GM19351 (cell line): ENCODE results near the gene GP1BA.

ENCODE experiments used
- ATAC-seq: cut with Tn5 transposase; IDR thresholded peaks from one replicate; pipeline ENCODE4 v1.9.1; 2021; ENCODE audit warnings: mild to moderate bottlenecking, moderate library complexity; ENCODE audit not compliant: unreplicated experiment

Gene GP1BA

GRCh38 chr17:4937553-4937952 is 5.5 kb downstream of the GP1BA start:
- ATAC-seq: no peak

DNA sequence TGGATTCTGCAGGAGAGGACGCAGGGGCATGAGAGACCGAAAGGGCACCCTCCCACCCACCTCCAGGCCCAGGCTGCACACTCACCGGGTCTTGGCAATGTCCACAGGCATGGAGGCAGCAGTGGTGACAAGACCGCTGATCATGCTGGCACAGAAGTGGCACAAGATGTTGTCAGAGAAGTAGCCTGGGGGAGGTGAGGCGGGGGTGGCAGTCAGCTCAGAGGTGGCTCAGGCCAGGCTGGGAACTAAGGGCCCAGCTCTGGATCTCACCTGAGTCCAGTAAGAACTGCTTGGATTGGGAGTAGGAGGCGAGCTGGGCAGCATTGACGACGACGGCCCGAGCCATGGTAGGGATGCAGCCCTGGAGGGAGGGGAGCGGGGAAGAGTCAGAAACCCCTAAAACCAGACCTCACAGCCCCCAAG is 6.0 kb downstream of the GP1BA start:
- no peak for ATAC-seq

DNA sequence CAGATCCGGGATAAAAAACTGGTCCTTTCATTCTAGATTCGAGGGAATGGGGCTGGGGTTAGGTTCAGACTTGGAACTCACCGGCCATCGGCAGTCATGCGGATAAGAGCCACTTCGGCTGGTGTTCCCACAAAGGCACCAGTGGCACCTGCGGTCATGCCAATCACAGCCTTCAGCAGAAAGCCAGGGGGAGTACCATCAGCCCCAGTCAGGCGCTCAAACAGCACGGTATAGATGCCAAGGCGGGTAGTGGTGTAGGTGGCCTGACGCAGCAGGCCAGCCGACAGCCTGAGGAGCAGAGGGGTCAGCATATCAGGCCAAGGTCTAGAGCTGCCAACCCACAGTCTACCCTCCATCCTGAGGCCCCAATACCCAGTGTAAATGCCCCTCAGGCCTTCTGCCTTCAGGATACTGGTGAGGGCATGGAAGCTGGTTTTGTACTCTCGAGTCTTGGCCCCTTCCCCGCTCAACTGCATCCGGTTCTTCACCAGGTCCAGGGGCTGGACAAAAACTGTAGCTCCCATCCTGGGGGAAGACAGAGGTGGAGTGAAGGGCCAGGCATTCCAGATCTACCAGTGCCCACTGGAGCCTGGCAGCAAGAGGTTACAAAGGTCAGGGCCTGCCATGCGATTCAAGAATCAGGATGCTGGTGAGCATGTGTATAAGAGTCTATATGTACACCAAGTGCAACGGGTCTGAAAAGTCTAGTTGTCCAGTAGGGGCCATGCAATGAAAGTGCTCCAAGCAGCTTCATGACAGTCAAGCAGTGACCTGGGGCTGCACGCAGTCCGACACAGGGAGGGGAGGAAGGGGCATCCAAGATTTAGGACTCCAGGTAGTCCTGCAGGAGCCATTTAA is 6.8 kb downstream of the GP1BA start:
- no peak for ATAC-seq

DNA sequence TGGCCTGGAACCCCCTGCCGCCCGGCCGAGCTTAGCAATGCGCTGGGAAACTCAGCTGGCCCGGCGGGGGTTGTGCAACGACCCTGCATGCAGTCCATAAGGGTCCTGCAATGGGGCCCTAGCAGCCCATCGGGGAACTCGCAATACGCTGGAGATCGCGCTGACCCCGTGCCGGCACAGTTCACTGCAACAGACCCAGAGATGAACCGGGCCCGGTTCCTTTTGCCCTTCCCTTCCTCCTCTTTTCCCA is 7.4 kb downstream of the GP1BA start:
- ATAC-seq: peak; percentile 2

DNA sequence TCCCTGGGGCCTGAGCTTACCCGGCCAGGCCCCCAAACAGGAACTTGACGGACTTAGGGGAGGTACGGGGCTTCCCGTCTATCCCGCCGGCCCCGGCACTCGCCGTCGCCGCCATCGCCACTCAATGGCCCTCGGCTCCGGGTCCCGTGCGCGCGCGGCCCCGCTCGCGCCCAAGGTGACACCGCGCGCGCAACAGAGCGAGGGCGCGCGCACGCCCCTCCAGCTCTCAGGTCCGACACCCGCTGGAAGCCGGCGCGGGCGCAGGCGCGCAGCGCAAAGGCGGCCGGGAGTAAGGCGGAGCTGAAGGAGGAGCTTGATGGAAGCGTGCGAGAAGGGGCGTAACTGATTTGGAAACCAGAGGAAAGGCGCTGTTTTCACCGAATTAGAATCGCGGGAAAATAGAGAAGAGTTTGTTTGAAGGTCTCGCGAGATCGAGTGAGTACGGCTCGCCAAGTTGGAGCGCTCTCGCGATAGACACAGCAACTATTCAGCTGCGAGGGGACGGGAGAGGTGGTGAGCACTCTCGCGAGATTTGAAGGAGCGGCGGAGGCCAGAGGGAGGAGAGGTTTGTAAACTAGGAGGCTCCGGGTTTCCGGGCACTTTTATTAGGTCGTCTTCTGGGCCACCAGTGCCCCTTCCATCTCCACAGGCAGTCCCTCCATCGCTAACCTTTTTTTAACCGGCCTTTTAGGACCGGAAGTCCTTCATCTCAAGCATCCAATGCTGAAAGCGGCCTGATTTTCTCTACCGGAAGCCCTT is 7.9 kb downstream of the GP1BA start, which contains the start of the genes RNF167 and SLC25A11:
Gene RNF167, plus strand, starts transcription at position 473 of the 759 bp plus-strand sequence. CDS start 642 bp downstream, outside the sequence.
Gene SLC25A11, minus strand, starts transcription at position 251 of the 759 bp plus-strand sequence. Its CDS starts 136 bp downstream, at position 115.
- peak; percentile 79 for ATAC-seq

DNA sequence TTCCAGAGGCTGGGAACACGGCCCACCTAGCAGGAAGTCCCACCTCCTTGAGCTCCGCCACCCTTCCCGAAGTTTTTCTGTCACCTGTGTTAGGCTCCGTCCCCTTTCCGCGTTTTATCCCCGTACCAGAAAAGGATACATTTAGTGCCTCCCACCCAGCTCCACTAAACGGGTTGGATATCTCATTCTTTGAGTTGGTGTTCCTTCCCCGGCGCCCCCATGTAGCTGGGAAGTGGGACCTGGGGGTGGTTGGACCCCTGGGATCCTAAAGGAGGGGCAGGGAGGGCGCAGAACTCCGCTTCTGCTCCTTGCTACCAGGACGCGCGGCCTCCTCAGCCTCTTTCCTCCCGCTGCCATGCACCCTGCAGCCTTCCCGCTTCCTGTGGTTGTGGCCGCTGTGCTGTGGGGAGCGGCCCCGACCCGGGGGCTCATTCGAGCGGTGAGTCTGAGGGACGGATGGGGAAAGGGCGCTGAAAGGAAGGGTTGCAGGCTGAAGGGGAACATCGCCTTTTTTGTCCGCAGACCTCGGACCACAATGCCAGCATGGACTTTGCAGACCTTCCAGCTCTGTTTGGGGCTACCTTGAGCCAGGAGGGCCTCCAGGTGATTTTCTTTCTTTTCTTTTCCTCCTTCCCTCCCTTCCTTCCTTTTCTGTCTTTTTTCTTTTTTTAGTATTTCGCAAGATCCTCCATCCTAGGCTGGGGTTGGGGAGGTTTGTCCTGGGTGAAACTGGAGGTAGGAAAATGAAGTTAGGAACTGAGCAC is 8.7 kb downstream of the GP1BA start:
- ATAC-seq: no peak

- ATAC-seq: no peak
Observed at GRCh38 chr17:4941319-4941610, 9.2 kb downstream of the GP1BA start.

- no peak for ATAC-seq
Observed at GRCh38 chr17:4942760-4943508, 10.9 kb downstream of the GP1BA start.

- ATAC-seq: no peak
Observed at GRCh38 chr17:4944163-4944553, 12.1 kb downstream of the GP1BA start.

- no peak for ATAC-seq
Observed at GRCh38 chr17:4944554-4945175, 12.6 kb downstream of the GP1BA start.

- no peak for ATAC-seq
Observed at GRCh38 chr17:4945176-4945943, 13.3 kb downstream of the GP1BA start.

GRCh38 chr17:4945944-4946280 is 13.8 kb downstream of the GP1BA start:
- ATAC-seq: no peak

- ATAC-seq: no peak
Observed at GRCh38 chr17:4946312-4946976, 14.4 kb downstream of the GP1BA start.

DNA sequence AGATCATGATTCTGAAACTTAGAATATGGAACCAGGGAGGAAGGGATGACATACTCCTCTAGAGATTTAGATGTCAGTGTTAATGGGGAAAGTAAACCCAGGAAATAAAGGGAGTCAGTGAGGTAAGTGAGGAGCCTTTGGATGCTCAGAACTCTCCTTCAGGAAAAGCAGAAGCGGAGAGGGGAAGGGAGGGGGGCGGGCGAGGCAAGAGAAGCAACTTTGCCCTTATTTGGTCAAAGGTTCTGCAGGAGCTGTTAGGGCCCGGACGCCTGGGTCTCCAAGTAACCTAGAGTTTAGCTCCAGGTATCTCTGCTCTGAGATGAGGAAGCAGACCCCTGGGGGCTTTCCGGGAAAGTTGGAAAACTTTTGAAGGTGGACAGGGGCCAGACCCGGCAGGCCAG is 14.9 kb downstream of the GP1BA start:
- ATAC-seq: no peak

GRCh38 chr17:4947411-4948165 is 15.5 kb downstream of the GP1BA start:
- ATAC-seq: no peak

DNA sequence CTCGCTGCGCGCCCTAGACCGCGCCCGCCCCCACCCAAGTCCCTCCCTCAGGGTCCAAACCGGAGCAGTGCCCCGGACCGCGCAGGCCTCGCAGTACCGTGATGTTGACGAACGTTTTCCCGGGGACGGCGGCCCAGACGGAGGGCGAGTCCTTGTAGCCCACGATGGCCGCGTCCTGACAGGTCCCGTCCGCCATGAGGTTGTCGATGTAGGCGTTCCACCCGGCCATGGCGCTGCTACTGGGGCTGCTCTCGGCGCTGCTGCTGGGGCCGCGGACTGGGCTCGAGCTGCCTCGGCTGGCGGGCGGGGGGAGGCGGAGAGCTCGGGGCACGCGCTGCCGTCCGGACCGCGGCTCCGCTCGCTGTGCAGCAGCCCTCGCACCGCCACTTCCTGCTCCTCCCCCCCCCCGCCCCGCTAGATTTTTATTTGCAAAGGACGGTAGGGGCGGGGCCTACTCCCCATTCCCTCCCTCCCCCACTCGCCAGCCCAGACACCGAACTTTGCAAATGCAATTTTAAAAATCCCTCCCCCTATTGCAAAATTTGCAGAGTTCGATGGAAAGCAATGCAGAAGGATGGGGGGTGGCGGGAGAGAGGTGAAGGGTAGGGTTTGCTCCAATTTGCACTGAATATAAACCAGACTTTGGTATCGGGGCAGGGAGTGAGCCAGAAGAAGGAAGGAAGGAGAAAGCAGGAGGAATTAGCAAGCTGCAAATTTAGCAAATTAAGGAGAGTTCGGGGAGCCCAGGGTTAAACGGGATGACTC is 16.3 kb downstream of the GP1BA start, which contains the start of gene PFN1:
Gene PFN1, minus strand, starts transcription at position 365 of the 765 bp plus-strand sequence. Its CDS starts 136 bp downstream, at position 229.
- no peak for ATAC-seq

DNA sequence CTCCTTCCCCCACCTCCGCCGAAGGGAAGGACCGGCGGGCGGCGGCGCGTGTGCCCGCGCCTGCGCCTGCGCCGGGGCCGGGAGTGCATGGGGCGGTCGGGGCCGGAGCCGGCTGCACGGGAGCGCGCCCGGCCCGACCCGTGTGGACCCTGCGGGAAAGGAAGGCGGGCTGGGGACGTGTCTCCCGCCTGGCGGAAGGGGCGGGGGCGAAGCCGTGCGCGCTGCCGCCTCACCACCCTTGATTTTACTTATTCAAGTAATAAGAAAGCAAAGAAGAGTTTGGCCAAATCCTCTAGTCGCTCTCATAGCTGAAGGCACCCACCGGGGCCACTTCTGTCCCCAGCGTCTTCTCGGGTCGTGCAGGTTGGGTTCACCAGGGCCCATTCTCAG is 16.8 kb downstream of the GP1BA start:
- peak; percentile 30 for ATAC-seq
